Neural crest cell (in vitro differentiated cells): ENCODE results near the gene SLC25A21. TPM values are rescaled to one million over a fixed set of nuclear protein-coding genes. Genes with fewer than 3 reads are reported as not detected.

ENCODE experiments used
- DNase-seq: peaks from one replicate; pipeline ENCODE4 v3.0.0; 2021; ENCODE audit warnings: low read depth, mixed read lengths, low spot score
- H3K27ac Mint-ChIP-seq: one replicate; pipeline ENCODE4 v1.8.0; 2021; ENCODE audit warnings: mild to moderate bottlenecking, mixed read lengths; ENCODE audit not compliant: unreplicated experiment
- H3K27me3 Mint-ChIP-seq: 2 replicates; pipeline ENCODE4 v1.8.0; 2021; ENCODE audit warnings: low read depth, mild to moderate bottlenecking, mixed read lengths
- H3K36me3 Mint-ChIP-seq: 2 replicates; pipeline ENCODE4 v1.8.0; 2021; ENCODE audit warnings: low read depth, mild to moderate bottlenecking, mixed read lengths
- H3K4me1 Mint-ChIP-seq: 2 replicates; pipeline ENCODE4 v1.8.0; 2021; ENCODE audit warnings: mixed read lengths
- H3K4me3 Mint-ChIP-seq: one replicate; pipeline ENCODE4 v1.8.0; 2021; ENCODE audit warnings: mild to moderate bottlenecking, mixed read lengths
- H3K9me3 Mint-ChIP-seq: 2 replicates; pipeline ENCODE4 v1.8.0; 2021; ENCODE audit warnings: mixed read lengths
- CTCF ChIP-seq: fragments of 200-600 bp; sonication (generic); conservative IDR thresholded peaks from 2 replicates; pipeline ENCODE4 v1.5.0; 2021; ENCODE audit warnings: antibody characterized with exemption, mild to moderate bottlenecking
- total RNA-seq: library from RNA; stranded (reverse); gene quantifications from 2 replicates; pipeline ENCODE4 v1.2.1, GENCODE V29; 2021

SLC25A21 gene
- total RNA-seq, 1 donor from 2014 or later = 2.2 TPM

DNA sequence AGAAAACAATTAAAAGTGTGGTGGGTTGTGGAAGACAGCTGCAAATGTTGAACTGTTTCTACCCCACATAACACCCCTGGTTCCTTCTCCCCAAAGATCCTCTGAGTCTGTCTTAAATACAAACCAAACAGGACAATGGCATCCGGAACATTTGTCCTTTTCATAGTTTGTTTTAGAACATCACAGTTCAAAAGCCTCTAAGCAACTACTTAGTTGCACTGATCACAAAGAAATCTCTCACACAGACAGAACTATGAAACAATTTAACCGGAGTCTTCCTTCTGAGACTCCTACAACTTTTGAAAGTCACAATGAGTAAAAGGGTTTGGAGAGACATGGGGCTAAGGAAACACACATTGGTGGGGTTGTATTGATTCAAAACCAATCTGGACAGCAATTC lies 125.6 kb downstream of the SLC25A21 start:
- DNase-seq = no peak

DNA sequence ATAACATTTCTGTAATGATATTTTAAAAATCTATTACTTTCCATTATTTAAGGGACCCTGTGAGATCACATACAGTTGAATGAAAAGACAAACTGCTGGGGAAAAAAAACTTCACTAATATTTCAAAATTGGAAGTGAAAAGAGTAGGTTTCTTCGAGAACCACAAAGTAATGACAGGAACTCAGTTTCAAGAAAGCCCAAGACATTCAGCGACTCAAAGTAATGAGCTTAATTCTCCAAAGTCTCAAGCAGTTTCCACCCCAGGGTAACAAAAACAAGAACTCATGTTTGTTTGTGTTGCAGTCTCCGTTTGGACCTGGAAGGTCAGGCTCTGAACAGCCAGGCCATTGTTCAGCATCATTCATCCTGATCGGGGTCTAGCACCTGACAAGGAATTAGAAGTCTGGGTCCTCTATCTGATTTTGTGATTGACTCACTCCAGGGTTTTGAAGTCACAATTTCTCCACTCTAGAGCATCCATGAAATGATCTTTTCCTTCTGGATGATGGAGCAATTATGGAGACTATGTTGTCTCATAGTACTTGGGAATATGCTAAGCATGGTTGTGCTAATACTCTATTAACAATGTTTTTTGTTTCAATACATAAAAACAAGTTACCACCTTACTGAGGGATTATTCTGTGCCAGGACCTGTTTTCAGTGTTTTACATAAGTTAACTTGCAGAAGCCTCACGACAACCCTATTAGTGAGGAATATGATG lies 126.9 kb downstream of the SLC25A21 start:
- H3K9me3 Mint-ChIP-seq = no peaks in the 10 kb centered on the region
- peaks cover 14% of the 10 kb centered on the region for H3K27me3 Mint-ChIP-seq
- no peak overlapping the region for H3K4me3 Mint-ChIP-seq
- no peak overlapping the region for H3K27ac Mint-ChIP-seq
- H3K4me1 Mint-ChIP-seq = no peaks in the 10 kb centered on the region
- TF ChIP-seq CTCF = no peak
- no peak for DNase-seq
- H3K36me3 Mint-ChIP-seq = no peaks in the 10 kb centered on the region

More for the DNA sequence above, 125.6 kb downstream of the SLC25A21 start:
- TF ChIP-seq CTCF = no peak
- Mint-ChIP-seq H3K4me1 (no peaks in the 10 kb centered on the region), H3K27ac (no peak overlapping the region), H3K36me3 (no peaks in the 10 kb centered on the region), H3K4me3 (no peak overlapping the region), H3K9me3 (no peaks in the 10 kb centered on the region), H3K27me3 (peaks cover 12% of the 10 kb centered on the region)

DNA sequence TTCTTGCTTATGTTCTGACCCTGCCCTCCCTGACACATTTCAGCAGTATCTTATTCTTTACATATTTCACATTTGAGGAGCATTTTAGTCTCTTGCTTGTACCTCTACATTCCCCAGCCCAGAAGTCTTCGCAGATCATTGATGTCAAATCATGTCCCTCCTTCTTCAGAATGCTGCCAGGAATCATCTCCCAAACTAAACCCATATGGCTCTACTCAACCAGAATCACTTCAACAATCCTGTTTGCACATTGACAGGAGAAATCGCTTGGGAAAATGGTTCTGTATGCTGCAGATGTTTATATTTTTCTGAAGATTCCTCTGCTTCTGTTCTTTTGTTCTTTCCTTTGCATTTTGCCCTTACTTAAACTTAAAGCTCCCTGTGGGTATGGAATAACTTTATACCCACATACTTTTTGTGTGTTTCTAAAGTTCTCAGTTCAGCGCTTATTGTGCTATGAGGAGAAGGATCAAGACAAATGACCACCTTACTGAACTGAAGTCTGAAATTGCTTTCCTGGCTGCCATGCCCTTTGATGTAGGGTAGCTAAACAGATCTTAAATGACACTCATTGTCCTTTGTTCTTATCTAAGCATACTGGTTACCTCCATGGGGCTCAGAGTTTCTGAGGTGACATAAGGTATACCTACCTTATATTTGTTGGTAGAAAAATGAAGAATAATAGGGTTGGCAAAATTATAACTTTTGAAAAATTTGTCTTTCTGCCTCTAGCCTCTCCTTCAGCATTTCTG lies 134.6 kb downstream of the SLC25A21 start:
- Mint-ChIP-seq H3K27me3 (peaks cover 3% of the 10 kb centered on the region), H3K4me3 (no peak overlapping the region), H3K27ac (no peak overlapping the region), H3K4me1 (peaks cover 12% of the 10 kb centered on the region), H3K9me3 (no peaks in the 10 kb centered on the region), H3K36me3 (no peaks in the 10 kb centered on the region)
- TF ChIP-seq CTCF = no peak
- no peak for DNase-seq

DNA sequence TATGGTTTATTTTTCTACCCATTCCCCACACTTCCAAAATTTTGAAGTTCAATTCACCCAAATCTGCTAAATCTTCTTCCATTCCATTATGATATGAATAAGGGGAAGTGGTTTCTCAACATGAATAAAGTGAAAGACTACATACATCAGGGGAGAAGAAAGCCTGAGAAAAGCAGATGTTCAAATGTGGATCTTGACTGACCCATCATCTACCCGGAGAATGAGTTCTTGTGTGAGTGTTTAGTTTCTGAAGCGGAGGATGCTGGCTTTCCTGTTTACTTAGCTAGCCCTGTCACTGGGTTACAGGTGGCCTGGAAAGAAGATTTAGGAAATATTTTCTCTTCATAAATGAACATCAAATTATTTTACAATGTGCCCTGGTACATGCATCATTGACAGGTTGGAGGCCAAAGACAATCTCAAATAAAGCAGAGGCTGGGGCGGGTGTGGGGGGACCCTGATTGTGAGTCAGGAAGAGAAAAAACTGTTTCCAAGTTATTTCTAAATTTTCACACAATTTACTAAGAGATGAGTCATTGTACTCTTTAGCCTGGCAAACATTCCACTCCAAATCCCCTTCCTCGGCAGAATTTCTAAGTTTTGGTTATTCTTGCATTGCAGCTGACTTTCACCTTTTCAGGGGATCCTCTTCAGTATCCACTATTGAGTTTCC lies 135.6 kb downstream of the SLC25A21 start:
- H3K27ac Mint-ChIP-seq = no peak overlapping the region

More for the DNA sequence above, 135.6 kb downstream of the SLC25A21 start:
- H3K36me3 Mint-ChIP-seq = no peaks in the 10 kb centered on the region
- no peak for DNase-seq
- peaks cover 12% of the 10 kb centered on the region for H3K4me1 Mint-ChIP-seq
- H3K9me3 Mint-ChIP-seq = no peaks in the 10 kb centered on the region
- H3K27me3 Mint-ChIP-seq = peaks cover 2% of the 10 kb centered on the region
- no peak for TF ChIP-seq CTCF
- H3K4me3 Mint-ChIP-seq = no peak overlapping the region
